ENCODE data around the gene TNFSF12.

TNFSF12 gene

GRCh38 chr17:7573324-7574080 is 24.6 kb downstream of the TNFSF12 start:
- peak overlapping the region; percentile 94 to 99 (median 97) for H3K4me3 Mint-ChIP-seq
- peak overlapping the region; percentile 99 for H3K27ac Mint-ChIP-seq
- peaks cover 2% of the 10 kb centered on the region for H3K9me3 Mint-ChIP-seq
- peaks cover 49% of the 10 kb centered on the region for H3K4me1 Mint-ChIP-seq
- peaks cover 90% of the 10 kb centered on the region for H3K36me3 Mint-ChIP-seq (ENCODE audit: low read depth)
- no peaks in the 10 kb centered on the region for H3K27me3 Mint-ChIP-seq (ENCODE audit: low read depth)
- TF ChIP-seq CTCF (IDR thresholded peaks at IDR 0.05; ENCODE audit: unreplicated experiment in 3 of 3): no peak

- Mint-ChIP-seq H3K4me3 (peak overlapping the region; percentile 94 to 99 (median 97)), H3K4me1 (peaks cover 57% of the 10 kb centered on the region), H3K27ac (peak overlapping the region; percentile 74 to 99 (median 84)), H3K27me3 (ENCODE audit: low read depth) (no peaks in the 10 kb centered on the region), H3K36me3 (ENCODE audit: low read depth) (peaks cover 90% of the 10 kb centered on the region), H3K9me3 (peaks cover 2% of the 10 kb centered on the region)
- TF ChIP-seq CTCF (IDR thresholded peaks at IDR 0.05; ENCODE audit: unreplicated experiment in 3 of 3): no peak
These were observed 25.5 kb downstream of the TNFSF12 start for GRCh38 chr17:7574176-7574953.

GRCh38 chr17:7575481-7575883 is 26.6 kb downstream of the TNFSF12 start:
- Mint-ChIP-seq H3K9me3 (peaks cover 2% of the 10 kb centered on the region), H3K4me3 (peak overlapping the region; percentile 94 to 99 (median 97)), H3K27ac (no peak overlapping the region), H3K27me3 (ENCODE audit: low read depth) (no peaks in the 10 kb centered on the region), H3K4me1 (peaks cover 65% of the 10 kb centered on the region), H3K36me3 (ENCODE audit: low read depth) (peaks cover 86% of the 10 kb centered on the region)
- no peak for TF ChIP-seq CTCF (IDR thresholded peaks at IDR 0.05; ENCODE audit: unreplicated experiment in 3 of 3)

- no peak for TF ChIP-seq CTCF (IDR thresholded peaks at IDR 0.05; ENCODE audit: unreplicated experiment in 3 of 3)
- Mint-ChIP-seq H3K4me1 (peaks cover 69% of the 10 kb centered on the region), H3K27ac (no peak overlapping the region), H3K27me3 (ENCODE audit: low read depth) (no peaks in the 10 kb centered on the region), H3K4me3 (peak overlapping the region; percentile 62 to 99 (median 97)), H3K36me3 (ENCODE audit: low read depth) (peaks cover 82% of the 10 kb centered on the region), H3K9me3 (peaks cover 2% of the 10 kb centered on the region)
These were observed 27.1 kb downstream of the TNFSF12 start for GRCh38 chr17:7575959-7576358.

GRCh38 chr17:7576432-7576937 is 27.6 kb downstream of the TNFSF12 start:
- TF ChIP-seq CTCF (IDR thresholded peaks at IDR 0.05; ENCODE audit: unreplicated experiment in 3 of 3): no peak
- H3K27me3 Mint-ChIP-seq (ENCODE audit: low read depth): no peaks in the 10 kb centered on the region
- H3K4me3 Mint-ChIP-seq: peak overlapping the region; percentile 63 to 75 (median 74)
- peaks cover 69% of the 10 kb centered on the region for H3K4me1 Mint-ChIP-seq
- peak overlapping the region; percentile 51 to 80 (median 52) for H3K27ac Mint-ChIP-seq
- H3K36me3 Mint-ChIP-seq (ENCODE audit: low read depth): peaks cover 80% of the 10 kb centered on the region
- peaks cover 2% of the 10 kb centered on the region for H3K9me3 Mint-ChIP-seq
